Glutamatergic neuron (in vitro differentiated cells): ENCODE measurements around the gene NRF1. TPM values are rescaled to one million over a fixed set of nuclear protein-coding genes. Genes with fewer than 3 reads are reported as not detected.
"Not testable (repeated sequence)": the region's sequence is repeated elsewhere in the genome, so short reads cannot be mapped to it uniquely, and the experiment has no call there.

ENCODE experiments used
- DNase-seq: peaks from one replicate; pipeline ENCODE4 v3.0.0; 2022
- H3K27ac Mint-ChIP-seq: one replicate; pipeline ENCODE4 v1.8.0; 2020; ENCODE audit warnings: mild to moderate bottlenecking, mixed read lengths, inconsistent platforms; ENCODE audit not compliant: unreplicated experiment
- H3K27me3 Mint-ChIP-seq: one replicate; pipeline ENCODE4 v1.8.0; 2020; ENCODE audit warnings: mild to moderate bottlenecking, moderate library complexity, mixed read lengths, inconsistent platforms; ENCODE audit not compliant: unreplicated experiment
- H3K36me3 Mint-ChIP-seq: one replicate; pipeline ENCODE4 v1.8.0; 2020; ENCODE audit warnings: mild to moderate bottlenecking, mixed read lengths, inconsistent platforms; ENCODE audit not compliant: unreplicated experiment
- H3K4me1 Mint-ChIP-seq: one replicate; pipeline ENCODE4 v1.8.0; 2020; ENCODE audit warnings: mild to moderate bottlenecking, low read depth, mixed read lengths, inconsistent platforms; ENCODE audit not compliant: unreplicated experiment
- H3K4me3 Mint-ChIP-seq: one replicate; pipeline ENCODE4 v1.8.0; 2020; ENCODE audit warnings: mild to moderate bottlenecking, mixed read lengths, inconsistent platforms; ENCODE audit not compliant: unreplicated experiment
- H3K9me3 Mint-ChIP-seq: one replicate; pipeline ENCODE4 v1.8.0; 2020; ENCODE audit warnings: mild to moderate bottlenecking, moderate library complexity, mixed read lengths, inconsistent platforms; ENCODE audit not compliant: unreplicated experiment
- CTCF ChIP-seq: fragments of 200-600 bp; sonication (generic); IDR thresholded peaks from one replicate; pipeline ENCODE4 v1.5.0; 2021; ENCODE audit not compliant: partially characterized antibody, unreplicated experiment
- total RNA-seq: library from RNA; stranded (reverse); fragmentation: NEBNext Ultra II Directional; extraction: Animal tissue kit (Norgen Biotek cat#: 25700); gene quantifications from one replicate; pipeline ENCODE4 v1.2.1, GENCODE V29; 2021; ENCODE audit not compliant: unreplicated experiment

The NRF1 gene
- total RNA-seq, 1 donor from 2014 or later: 16.4 TPM

GRCh38 chr7:129597672-129598071, 13.8 kb upstream of the NRF1 start:
- DNase-seq: no peak
- Mint-ChIP-seq H3K27me3 (no peaks in the 10 kb centered on the region), H3K4me1 (no peaks in the 10 kb centered on the region), H3K27ac (no peak overlapping the region), H3K9me3 (no peaks in the 10 kb centered on the region), H3K4me3 (no peak overlapping the region), H3K36me3 (no peaks in the 10 kb centered on the region)
- TF ChIP-seq CTCF: no peak

DNA sequence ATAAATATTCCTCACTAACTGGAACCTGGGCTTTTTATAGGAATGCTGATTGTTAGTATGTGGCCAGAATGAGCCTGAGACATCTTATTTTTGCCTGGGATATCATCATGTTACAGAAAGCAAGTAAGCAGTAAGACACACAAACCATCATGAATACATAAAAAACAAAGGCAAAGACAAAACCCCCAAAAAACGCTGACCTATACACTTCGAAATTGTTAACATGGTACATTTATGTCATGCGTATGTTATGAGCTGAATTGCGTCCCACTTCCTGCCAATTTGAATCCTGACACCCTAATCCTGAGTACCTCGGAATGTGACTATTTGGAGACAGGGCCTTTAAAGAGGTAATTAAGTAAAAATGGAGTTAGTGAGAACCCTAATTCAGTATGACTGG, 12.3 kb upstream of the NRF1 start:
- no peak for TF ChIP-seq CTCF
- H3K27ac Mint-ChIP-seq: no peak overlapping the region
- no peak overlapping the region for H3K4me3 Mint-ChIP-seq
- DNase-seq: no peak
- no peaks in the 10 kb centered on the region for H3K36me3 Mint-ChIP-seq
- no peaks in the 10 kb centered on the region for H3K9me3 Mint-ChIP-seq
- H3K27me3 Mint-ChIP-seq: no peaks in the 10 kb centered on the region
- H3K4me1 Mint-ChIP-seq: no peaks in the 10 kb centered on the region

- H3K4me3 Mint-ChIP-seq, H3K4me1 Mint-ChIP-seq, H3K27me3 Mint-ChIP-seq, H3K27ac Mint-ChIP-seq, H3K9me3 Mint-ChIP-seq, H3K36me3 Mint-ChIP-seq, DNase-seq: not testable (repeated sequence)
Measured at GRCh38 chr7:129603594-129603993, 7.9 kb upstream of the NRF1 start.

GRCh38 chr7:129604021-129604420, 7.5 kb upstream of the NRF1 start:
- H3K9me3 Mint-ChIP-seq, H3K27me3 Mint-ChIP-seq, DNase-seq, H3K4me1 Mint-ChIP-seq, H3K36me3 Mint-ChIP-seq, H3K4me3 Mint-ChIP-seq, H3K27ac Mint-ChIP-seq: not testable (repeated sequence)

- Mint-ChIP-seq H3K27me3 (peaks cover 4% of the 10 kb centered on the region), H3K9me3 (peaks cover 16% of the 10 kb centered on the region), H3K4me1 (peaks cover 2% of the 10 kb centered on the region), H3K36me3 (no peaks in the 10 kb centered on the region), H3K27ac (no peak overlapping the region), H3K4me3 (no peak overlapping the region)
- DNase-seq: no peak
- TF ChIP-seq CTCF: no peak
Measured at GRCh38 chr7:129604713-129605437, 6.6 kb upstream of the NRF1 start.

GRCh38 chr7:129605960-129606614, 5.4 kb upstream of the NRF1 start:
- Mint-ChIP-seq H3K36me3 (no peaks in the 10 kb centered on the region), H3K4me1 (peaks cover 2% of the 10 kb centered on the region), H3K27me3 (peaks cover 6% of the 10 kb centered on the region), H3K27ac (no peak overlapping the region), H3K9me3 (peaks cover 19% of the 10 kb centered on the region), H3K4me3 (no peak overlapping the region)
- DNase-seq: no peak
- no peak for TF ChIP-seq CTCF
